Thyroid gland (tissue), 4 donors: ENCODE results near the gene MAD2L2.

ENCODE experiments used
- POLR2A ChIP-seq, 2 donors: fragments of 450-650 bp; IDR thresholded peaks; one replicate each; pipeline ENCODE4 v1.6.1; 2017; ENCODE audit warnings: antibody characterized with exemption in 2 of 2, mild to moderate bottlenecking in 2 of 2, moderate library complexity in 1 of 2
- TF ChIP-seq, protein P1 (sequence below), 6 experiments: fragments of 200-600 bp in 3 of 6; fragments of 450-650 bp in 3 of 6; sonication (generic) in 3 of 6; IDR thresholded peaks; one replicate each; pipeline ENCODE4 v1.5.1; 2016 to 2019; ENCODE audit warnings: antibody characterized with exemption in 6 of 6, mild to moderate bottlenecking in 2 of 6, inconsistent platforms in 1 of 6, moderate library complexity in 1 of 6

DNA sequence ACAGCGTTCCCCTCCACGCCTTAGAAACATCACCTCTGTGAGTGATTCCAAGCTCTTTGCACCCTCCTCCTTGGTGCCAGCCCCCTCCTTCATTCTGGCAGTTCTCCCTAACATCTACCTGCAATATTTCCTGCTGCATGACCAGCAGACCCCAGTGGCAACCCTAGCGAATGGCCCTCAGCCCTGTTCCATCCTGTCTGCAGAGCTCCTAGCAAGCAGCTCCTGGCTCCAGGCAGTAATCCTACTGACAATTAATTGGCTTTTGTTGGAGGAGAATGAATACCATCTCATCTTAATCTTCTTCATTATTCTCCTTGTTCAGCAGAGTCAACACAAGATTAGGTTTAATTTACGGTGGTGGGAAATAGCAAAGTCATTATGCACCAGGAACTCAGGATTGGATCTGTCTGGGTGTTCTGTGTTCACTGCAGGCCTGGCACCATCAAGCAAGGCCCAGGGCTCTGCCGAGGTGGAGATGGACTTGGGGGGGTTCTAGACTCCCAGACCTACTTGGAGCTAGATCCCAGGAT, 39.1 kb downstream of the MAD2L2 start:
- TF ChIP-seq POLR2A (IDR thresholded peaks at IDR 0.05) = no peak
- TF ChIP-seq, protein P1, sequence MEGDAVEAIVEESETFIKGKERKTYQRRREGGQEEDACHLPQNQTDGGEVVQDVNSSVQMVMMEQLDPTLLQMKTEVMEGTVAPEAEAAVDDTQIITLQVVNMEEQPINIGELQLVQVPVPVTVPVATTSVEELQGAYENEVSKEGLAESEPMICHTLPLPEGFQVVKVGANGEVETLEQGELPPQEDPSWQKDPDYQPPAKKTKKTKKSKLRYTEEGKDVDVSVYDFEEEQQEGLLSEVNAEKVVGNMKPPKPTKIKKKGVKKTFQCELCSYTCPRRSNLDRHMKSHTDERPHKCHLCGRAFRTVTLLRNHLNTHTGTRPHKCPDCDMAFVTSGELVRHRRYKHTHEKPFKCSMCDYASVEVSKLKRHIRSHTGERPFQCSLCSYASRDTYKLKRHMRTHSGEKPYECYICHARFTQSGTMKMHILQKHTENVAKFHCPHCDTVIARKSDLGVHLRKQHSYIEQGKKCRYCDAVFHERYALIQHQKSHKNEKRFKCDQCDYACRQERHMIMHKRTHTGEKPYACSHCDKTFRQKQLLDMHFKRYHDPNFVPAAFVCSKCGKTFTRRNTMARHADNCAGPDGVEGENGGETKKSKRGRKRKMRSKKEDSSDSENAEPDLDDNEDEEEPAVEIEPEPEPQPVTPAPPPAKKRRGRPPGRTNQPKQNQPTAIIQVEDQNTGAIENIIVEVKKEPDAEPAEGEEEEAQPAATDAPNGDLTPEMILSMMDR (IDR thresholded peaks at IDR 0.05) = no peak
